Panc1 (cell line): ENCODE results near the gene DNMT3L. TPM values are rescaled to one million over a fixed set of nuclear protein-coding genes. Genes with fewer than 3 reads are reported as not detected.

ENCODE experiments used
- ATAC-seq: fragments of 200-7000 bp; cut with Tn5 transposase; 2 replicates; pipeline ENCODE4 v1.9.1; 2020; ENCODE audit warnings: mild to moderate bottlenecking, moderate library complexity
- BruUV-seq: library from RNA; stranded (reverse); fragments of 400-500 nt; replicated peaks from 2 replicates; lab custom pipeline; 2021; lab: Mats Ljungman, UMichigan
- CTCF ChIA-PET: fragments of 300-600 bp; sonication (Branson Sonifier 250); formaldehyde crosslinking; loops from one replicate; lab custom pipeline; 2022; ENCODE audit warnings: antibody characterized with exemption; lab: Charles Lee
- POLR2A ChIA-PET: fragments of 300-600 bp; sonication (Branson Sonifier 250); formaldehyde crosslinking; loops from one replicate; lab custom pipeline; 2022; ENCODE audit warnings: antibody characterized with exemption; lab: Charles Lee
- DNase-seq: peaks from one replicate; pipeline ENCODE4 v3.0.0-alpha.2; 2010; ENCODE audit warnings: low read depth, low spot score
- H3K27ac ChIP-seq: 2 replicates; pipeline ENCODE4 v1.5.1; 2011; ENCODE audit warnings: mild to moderate bottlenecking, low read length, inconsistent platforms
- H3K27me3 ChIP-seq: fragments of 200-500 bp; sonication (Bioruptor generic); 2 replicates; pipeline ENCODE4 v1.6.0; 2014; ENCODE audit warnings: low read length, inconsistent platforms; ENCODE audit not compliant: control insufficient read depth, insufficient read depth
- H3K36me3 ChIP-seq: fragments of 200-500 bp; sonication (Bioruptor generic); 2 replicates; pipeline ENCODE4 v1.5.1; 2014; ENCODE audit warnings: inconsistent platforms, mild to moderate bottlenecking, low read length, moderate library complexity; ENCODE audit not compliant: control insufficient read depth, insufficient read depth
- H3K4me1 ChIP-seq: 2 replicates; pipeline ENCODE4 v1.5.1; 2011; ENCODE audit warnings: inconsistent platforms, mild to moderate bottlenecking, low read length, moderate library complexity; ENCODE audit not compliant: control insufficient read depth, insufficient read depth
- H3K4me3 ChIP-seq, 2 experiments: 2 replicates each; pipeline ENCODE4 v1.5.1; 2011 to 2012; ENCODE audit warnings: low read depth in 2 of 2, low read length in 2 of 2, mild to moderate bottlenecking in 2 of 2, inconsistent platforms in 1 of 2, moderate library complexity in 1 of 2
- H3K9me3 ChIP-seq: fragments of 200-500 bp; sonication (Bioruptor generic); 2 replicates; pipeline ENCODE4 v1.5.1; 2014; ENCODE audit warnings: low read depth, mild to moderate bottlenecking, inconsistent platforms, low read length, moderate library complexity; ENCODE audit not compliant: control insufficient read depth, insufficient read depth
- CTCF ChIP-seq: fragments of 450-650 bp; IDR thresholded peaks from 2 replicates; pipeline ENCODE4 v1.5.1; 2017; ENCODE audit warnings: mild to moderate bottlenecking
- POLR2AphosphoS5 ChIP-seq: IDR thresholded peaks from 2 replicates; pipeline ENCODE4 v1.6.1; 2012; ENCODE audit warnings: mild to moderate bottlenecking, low read depth, low read length, moderate library complexity
- REST ChIP-seq, 2 experiments: IDR thresholded peaks; 2 replicates each; pipeline ENCODE4 v1.6.1; 2011 to 2012; ENCODE audit warnings: low read depth in 2 of 2, control low read depth in 1 of 2, low read length in 1 of 2, mild to moderate bottlenecking in 1 of 2, moderate library complexity in 1 of 2; ENCODE audit not compliant: insufficient read depth in 1 of 2
- SIN3A ChIP-seq: IDR thresholded peaks from 2 replicates; pipeline ENCODE4 v1.6.1; 2012; ENCODE audit warnings: low read depth, mild to moderate bottlenecking, low read length, moderate library complexity, borderline replicate concordance; ENCODE audit not compliant: insufficient read depth
- TCF7L2 ChIP-seq: IDR thresholded peaks from 2 replicates; pipeline ENCODE4 v1.6.1; 2011; ENCODE audit warnings: mild to moderate bottlenecking, low read depth, low read length, inconsistent platforms
- in situ Hi-C: cut with HindIII; loops from 2 replicates; pipeline ENCODE4 v1.10.0; 2016; ENCODE audit warnings: low sequenced_read_pairs, low pct_unique_long_range_greater_than_20kb
- intact Hi-C: fragments of 100-400 bp; cut with micrococcal nuclease; formaldehyde crosslinking; loops from one replicate; pipeline ENCODE4 v1.10.0; 2022; ENCODE audit not compliant: unreplicated experiment
- total RNA-seq: library from RNA; stranded (reverse); gene quantifications from one replicate; pipeline ENCODE4 v1.2.1, GENCODE V29; 2021; ENCODE audit not compliant: unreplicated experiment

The DNMT3L gene
- total RNA-seq, 1 experiment from 2014 or later: not detected

GRCh38 chr21:44304877-44305293 is 43.2 kb upstream of the DNMT3L start:
- CTCF ChIA-PET: no interaction called here
- Histone ChIP-seq H3K4me3 (no peak overlapping the region), H3K9me3 (no peaks in the 10 kb centered on the region), H3K27ac (no peak overlapping the region), H3K4me1 (peaks cover 13% of the 10 kb centered on the region), H3K27me3 (no peaks in the 10 kb centered on the region), H3K36me3 (no peaks in the 10 kb centered on the region; the same call in 1 of the 2 replicates)
- ATAC-seq (peak; percentile 71), DNase-seq (no peak)
- BruUV-seq: no TSS peak
- TF ChIP-seq CTCF (peak; percentile 83), TCF7L2 (no peak), REST (IDR thresholded peaks at IDR 0.05; ENCODE audit: insufficient read depth in 1 of 2, low read depth in 2 of 2, low read length in 1 of 2) (no peak), POLR2AphosphoS5 (no peak), SIN3A (no peak)
- in situ Hi-C loops: no loop called here
- intact Hi-C loops: no loop called here
- POLR2A ChIA-PET: no interaction called here

- no peak overlapping the region for H3K27ac ChIP-seq
- in situ Hi-C loops: no loop called here
- DNase-seq: no peak
- ATAC-seq: no peak
- no peak for TF ChIP-seq REST (IDR thresholded peaks at IDR 0.05; ENCODE audit: insufficient read depth in 1 of 2, low read depth in 2 of 2, low read length in 1 of 2)
- no peak for TF ChIP-seq POLR2AphosphoS5
- no peak for TF ChIP-seq SIN3A
- no peak for TF ChIP-seq CTCF
- no peak for TF ChIP-seq TCF7L2
- no TSS peak for BruUV-seq
- no peaks in the 10 kb centered on the region; the same call in 1 of the 2 replicates for H3K36me3 ChIP-seq
- no peaks in the 10 kb centered on the region for H3K27me3 ChIP-seq
- no peak overlapping the region for H3K4me3 ChIP-seq
- no peaks in the 10 kb centered on the region for H3K9me3 ChIP-seq
- peaks cover 15% of the 10 kb centered on the region for H3K4me1 ChIP-seq
- ChIA-PET POLR2A (no interaction called here), CTCF (no interaction called here)
- intact Hi-C loops: no loop called here
These were observed 42.4 kb upstream of the DNMT3L start for GRCh38 chr21:44304011-44304616.
